GM23248 (cell line): ENCODE data around the gene KCNN3. TPM values are rescaled to one million over a fixed set of nuclear protein-coding genes. Genes with fewer than 3 reads are reported as not detected.

Source experiments
- DNase-seq: peaks from one replicate; pipeline ENCODE4 v3.0.0-alpha.2; 2015
- H2AFZ ChIP-seq: fragments of 200-600 bp; sonication (generic); 2 replicates; pipeline ENCODE4 v1.6.1; 2016; ENCODE audit warnings: antibody characterized with exemption
- H3F3A ChIP-seq: fragments of 200-600 bp; sonication (generic); 2 replicates; pipeline ENCODE4 v1.6.1; 2016; ENCODE audit warnings: mild to moderate bottlenecking, antibody characterized with exemption, mixed run types; ENCODE audit not compliant: insufficient read depth
- H3K27ac ChIP-seq: fragments of 200-600 bp; sonication (generic); 2 replicates; pipeline ENCODE4 v1.5.1; 2016; ENCODE audit warnings: mild to moderate bottlenecking
- H3K27me3 ChIP-seq: fragments of 200-600 bp; sonication (generic); replicated peaks from 2 replicates; pipeline ENCODE4 v1.6.1; 2016; ENCODE audit warnings: mild to moderate bottlenecking; ENCODE audit not compliant: insufficient read depth
- H3K36me3 ChIP-seq: fragments of 200-600 bp; sonication (generic); 2 replicates; pipeline ENCODE4 v1.6.1; 2016; ENCODE audit warnings: low read depth, mild to moderate bottlenecking
- H3K4me1 ChIP-seq: fragments of 200-600 bp; sonication (generic); 2 replicates; pipeline ENCODE4 v1.6.1; 2016; ENCODE audit warnings: mild to moderate bottlenecking; ENCODE audit not compliant: insufficient read depth
- H3K4me2 ChIP-seq: fragments of 200-600 bp; sonication (generic); one replicate; pipeline ENCODE4 v1.6.1; 2016; ENCODE audit warnings: mild to moderate bottlenecking; ENCODE audit not compliant: unreplicated experiment
- H3K4me3 ChIP-seq: fragments of 200-600 bp; sonication (generic); 2 replicates; pipeline ENCODE4 v1.5.1; 2016; ENCODE audit warnings: mild to moderate bottlenecking
- H3K79me2 ChIP-seq: fragments of 200-600 bp; sonication (generic); 2 replicates; pipeline ENCODE4 v1.6.1; 2016; ENCODE audit warnings: mild to moderate bottlenecking; ENCODE audit not compliant: insufficient read depth
- H3K9ac ChIP-seq: fragments of 200-600 bp; sonication (generic); 2 replicates; pipeline ENCODE4 v1.6.1; 2016; ENCODE audit warnings: mild to moderate bottlenecking
- H3K9me2 ChIP-seq: fragments of 200-600 bp; sonication (generic); 2 replicates; pipeline ENCODE4 v1.6.1; 2016; ENCODE audit warnings: mixed run types, mild to moderate bottlenecking, moderate library complexity; ENCODE audit not compliant: insufficient read depth
- H3K9me3 ChIP-seq: fragments of 200-600 bp; sonication (generic); one replicate; pipeline ENCODE4 v1.6.1; 2017; ENCODE audit warnings: low read depth
- H4K20me1 ChIP-seq: fragments of 200-600 bp; sonication (generic); 2 replicates; pipeline ENCODE4 v1.6.0; 2016; ENCODE audit not compliant: insufficient read depth
- EZH2 ChIP-seq: fragments of 200-600 bp; sonication (generic); IDR thresholded peaks from 2 replicates; pipeline ENCODE4 v1.6.1; 2018; ENCODE audit warnings: antibody characterized with exemption, mild to moderate bottlenecking; ENCODE audit not compliant: insufficient read depth, poor library complexity, severe bottlenecking
- EZH2phosphoT487 ChIP-seq: fragments of 200-600 bp; sonication (generic); IDR thresholded peaks from 2 replicates; pipeline ENCODE4 v1.6.1; 2018; ENCODE audit warnings: antibody characterized with exemption, moderate library complexity, mild to moderate bottlenecking, low read depth; ENCODE audit not compliant: insufficient read depth
- WGBS, 2 experiments: methylation state at CpG; one replicate each; pipeline ENCODE4 v1.1.6; 2015 to 2017; ENCODE audit warnings: low lambda C conversion rate in 2 of 2, low coverage in 1 of 2; ENCODE audit errors: missing lambda C conversion rate in 2 of 2; 5-methylcytosine and 5-hydroxymethylcytosine counted together
- in situ Hi-C: fragments of 300-500 bp; cut with MboI; formaldehyde crosslinking; loops from 2 replicates; pipeline ENCODE4 v1.15.0; 2020
- polyA plus RNA-seq: library from polyadenylated mRNA; unstranded; fragments of >200 nt; fragmentation: Nextera tagmentation; extraction: Ambion mirVana; gene quantifications from 2 replicates; pipeline ENCODE4 v1.2.1, GENCODE V29; 2016
- total RNA-seq: library from RNA; depleted of rRNA; stranded (reverse); fragments of >200 nt; shearing (Covaris generic); gene quantifications from 2 replicates; pipeline ENCODE4 v1.2.3, GENCODE V29; 2014

Gene KCNN3
- total and polyA plus RNA-seq, 2 experiments from 2014 or later: not detected

DNA sequence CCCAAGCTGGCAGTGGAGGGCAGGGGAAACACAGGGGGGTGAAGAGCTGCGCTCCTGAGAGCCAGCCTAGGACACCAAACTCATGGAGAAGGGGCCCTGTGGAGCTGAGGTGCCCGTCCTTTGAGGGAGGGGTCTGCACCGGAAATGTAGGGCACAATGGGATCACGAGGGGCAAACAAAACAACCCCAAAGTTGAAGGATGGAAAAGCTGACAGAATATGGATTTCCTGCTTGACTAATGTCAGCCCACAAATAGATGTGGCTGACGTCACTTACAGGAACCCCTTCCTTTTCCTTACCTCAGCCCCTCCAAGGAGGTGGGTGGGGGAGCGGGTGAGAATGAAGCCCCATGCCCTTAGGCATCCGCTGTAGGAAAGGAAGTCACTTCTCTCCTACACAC lies 110.9 kb downstream of the KCNN3 start:
- H3F3A ChIP-seq: peaks cover 9% of the 10 kb centered on the region
- no peaks in the 10 kb centered on the region for H3K36me3 ChIP-seq
- H3K4me3 ChIP-seq: no peak overlapping the region
- no peaks in the 10 kb centered on the region for H3K79me2 ChIP-seq
- peaks cover 6% of the 10 kb centered on the region; the same call in 1 of the 2 replicates for H3K4me1 ChIP-seq
- H3K9ac ChIP-seq: no peak overlapping the region
- no peaks in the 10 kb centered on the region for H4K20me1 ChIP-seq
- no peaks in the 10 kb centered on the region for H3K9me3 ChIP-seq
- in situ Hi-C loops: no loop called here
- no peak overlapping the region for H3K4me2 ChIP-seq
- no peak overlapping the region for H2AFZ ChIP-seq
- no peak for DNase-seq
- TF ChIP-seq EZH2 (no peak), EZH2phosphoT487 (no peak)
- 65 to 76% methylated on average over 7 of the region's 7 CpGs for WGBS, 2 experiments
- peaks cover 44% of the 10 kb centered on the region for H3K27me3 ChIP-seq
- no peaks in the 10 kb centered on the region for H3K9me2 ChIP-seq
- no peak overlapping the region for H3K27ac ChIP-seq

DNA sequence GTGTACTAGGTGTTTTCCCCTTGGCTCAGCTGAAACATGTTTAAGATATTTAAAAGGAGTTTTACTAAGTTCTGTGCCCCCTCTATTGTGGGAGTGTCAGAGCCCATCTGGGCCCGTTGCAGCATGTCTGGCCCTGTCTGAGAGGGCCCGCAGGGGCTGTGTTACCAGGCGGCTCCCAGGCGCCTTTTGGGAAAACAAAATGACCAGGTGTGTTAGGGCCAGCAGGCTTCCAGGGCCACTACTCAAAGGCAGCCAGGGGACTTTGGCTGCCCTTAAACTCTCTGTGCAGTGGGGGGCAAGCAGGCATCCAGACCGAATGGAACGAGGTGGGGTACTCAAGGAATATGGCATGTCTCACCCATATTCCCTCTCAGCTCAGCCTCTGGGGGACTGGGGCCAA lies 111.7 kb downstream of the KCNN3 start:
- 78 to 85% methylated on average over 6 of the region's 6 CpGs for WGBS, 2 experiments
- H3K36me3 ChIP-seq: no peaks in the 10 kb centered on the region
- H3K79me2 ChIP-seq: no peaks in the 10 kb centered on the region
- in situ Hi-C loops: no loop called here
- no peak for DNase-seq
- no peak overlapping the region for H3K27ac ChIP-seq
- TF ChIP-seq EZH2phosphoT487: no peak
- no peak for TF ChIP-seq EZH2
- H2AFZ ChIP-seq: no peak overlapping the region
- no peaks in the 10 kb centered on the region for H3K9me2 ChIP-seq
- no peak overlapping the region for H3K4me3 ChIP-seq
- no peaks in the 10 kb centered on the region for H3K9me3 ChIP-seq
- no peak overlapping the region for H3K4me2 ChIP-seq
- no peak overlapping the region for H3K9ac ChIP-seq
- peaks cover 9% of the 10 kb centered on the region for H3F3A ChIP-seq
- H3K4me1 ChIP-seq: peaks cover 6% of the 10 kb centered on the region; the same call in 1 of the 2 replicates
- H3K27me3 ChIP-seq: peaks cover 36% of the 10 kb centered on the region
- no peaks in the 10 kb centered on the region for H4K20me1 ChIP-seq

DNA sequence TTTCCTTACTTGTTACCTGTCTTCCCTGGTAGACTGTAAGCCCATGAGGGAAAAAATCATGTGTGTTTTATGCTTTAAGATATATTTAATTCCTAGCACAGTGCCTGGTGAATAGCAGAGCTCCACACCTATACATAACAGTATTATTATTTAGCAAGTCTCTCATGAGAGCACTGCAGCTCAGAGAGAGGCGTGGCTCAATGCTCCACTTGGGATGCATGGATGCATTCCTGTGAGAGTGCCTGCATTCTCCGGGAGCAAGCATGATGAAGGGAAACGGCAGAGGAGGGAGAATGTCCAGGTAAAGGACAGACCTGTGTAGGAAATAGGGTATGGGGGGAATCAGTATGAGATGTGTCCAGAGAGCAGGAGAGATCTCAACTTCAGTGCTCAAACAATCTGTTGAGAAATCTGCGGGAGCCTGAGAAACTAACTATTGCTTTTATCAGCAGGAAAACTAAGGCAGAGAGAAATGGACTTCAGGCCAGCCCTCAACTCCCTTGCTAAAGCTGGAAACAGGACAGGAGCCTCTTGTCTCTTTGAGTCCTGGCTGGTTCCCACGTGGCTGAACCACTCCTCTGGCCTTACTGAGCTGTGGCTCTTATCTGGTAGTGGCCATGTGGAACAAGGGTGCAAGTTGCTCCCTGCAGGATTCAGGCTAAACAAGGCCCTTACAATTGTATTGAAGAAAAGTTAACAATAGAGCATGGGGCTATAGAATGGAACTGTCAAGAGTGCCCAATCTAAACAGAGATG lies 113.1 kb downstream of the KCNN3 start:
- Histone ChIP-seq H3K27me3 (peaks cover 22% of the 10 kb centered on the region), H3K9me2 (no peaks in the 10 kb centered on the region), H3K4me1 (peaks cover 6% of the 10 kb centered on the region; the same call in 1 of the 2 replicates), H3K79me2 (no peaks in the 10 kb centered on the region), H3K27ac (0 out of 2 replicates have a peak overlapping the region, but pooled peaks have one; percentile 16), H3K4me3 (no peak overlapping the region), H3K4me2 (no peak overlapping the region), H3K9ac (no peak overlapping the region), H3K9me3 (no peaks in the 10 kb centered on the region), H4K20me1 (no peaks in the 10 kb centered on the region), H3F3A (peaks cover 9% of the 10 kb centered on the region), H2AFZ (no peak overlapping the region), H3K36me3 (no peaks in the 10 kb centered on the region)
- no peak for DNase-seq
- in situ Hi-C loops: no loop called here
- TF ChIP-seq EZH2 (no peak), EZH2phosphoT487 (no peak)
- 49 to 55% methylated on average over 5 of the region's 5 CpGs for WGBS, 2 experiments

DNA sequence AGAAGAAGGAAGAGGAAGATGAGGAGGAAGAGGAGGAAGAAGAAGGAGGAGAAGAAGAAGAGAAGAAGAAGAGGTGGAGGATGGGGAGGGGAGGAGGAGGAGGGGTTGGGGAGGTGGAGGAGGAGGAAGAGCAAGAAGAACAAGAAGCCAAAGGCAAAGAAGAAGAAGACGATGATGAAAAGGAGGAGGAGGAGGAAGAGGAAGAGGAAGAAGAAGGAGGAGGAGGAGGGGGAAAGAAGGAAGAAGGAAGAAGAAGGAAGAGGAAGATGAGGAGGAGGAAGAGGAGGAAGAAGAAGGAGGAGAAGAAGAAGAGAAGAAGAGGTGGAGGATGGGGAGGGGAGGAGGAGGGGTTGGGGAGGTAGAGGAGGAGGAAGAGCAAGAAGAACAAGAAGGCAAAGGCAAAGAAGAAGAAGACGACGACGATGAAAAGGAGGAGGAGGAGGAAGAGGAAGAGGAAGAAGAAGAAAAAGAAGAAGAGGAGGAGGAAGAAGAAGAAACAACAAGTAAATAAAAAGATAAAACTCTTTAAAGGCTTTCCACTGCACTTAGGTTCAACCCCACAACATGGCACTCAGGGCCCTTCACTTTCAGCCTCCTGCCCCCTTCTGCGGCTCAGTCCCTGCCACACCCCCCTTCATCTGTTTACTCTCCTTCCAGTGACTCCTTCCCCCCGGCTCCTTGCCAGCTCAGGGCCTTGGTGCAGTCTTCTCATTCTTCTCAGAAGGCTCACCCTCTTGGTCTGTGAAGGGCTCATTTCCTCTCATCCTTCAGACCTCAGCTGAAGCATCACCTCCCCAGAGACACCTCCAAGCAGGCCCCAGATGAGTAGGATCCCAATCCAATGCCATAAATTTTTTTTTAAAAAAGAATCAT lies 114.0 kb downstream of the KCNN3 start:
- Histone ChIP-seq H3K4me1 (peaks cover 11% of the 10 kb centered on the region; the same call in 1 of the 2 replicates), H3K4me3 (no peak overlapping the region), H3F3A (peaks cover 9% of the 10 kb centered on the region), H3K4me2 (no peak overlapping the region), H3K27me3 (peaks cover 15% of the 10 kb centered on the region), H3K9me2 (no peaks in the 10 kb centered on the region), H3K9ac (no peak overlapping the region), H3K79me2 (no peaks in the 10 kb centered on the region), H2AFZ (no peak overlapping the region), H3K36me3 (no peaks in the 10 kb centered on the region), H4K20me1 (no peaks in the 10 kb centered on the region), H3K9me3 (no peaks in the 10 kb centered on the region), H3K27ac (0 out of 2 replicates have a peak overlapping the region, but pooled peaks have one; percentile 16)
- in situ Hi-C loops: no loop called here
- TF ChIP-seq EZH2phosphoT487: no peak
- TF ChIP-seq EZH2: no peak
- 56 to 68% methylated on average over 2 to 6 of the region's 6 CpGs for WGBS, 2 experiments
- peak; percentile 92 for DNase-seq
